Stimulated activated naive CD4-positive, alpha-beta T cell treated with Interleukin-2 at 50 U/mL for 16 hours (primary cell): ENCODE results near the gene KDM4B.
"Not testable (repeated sequence)": the region's sequence is repeated elsewhere in the genome, so short reads cannot be mapped to it uniquely, and the experiment has no call there.

Experiments used
- DNase-seq: peaks from one replicate; lab custom pipeline; 2025; lab: John Stamatoyannopoulos, UW

The KDM4B gene

DNA sequence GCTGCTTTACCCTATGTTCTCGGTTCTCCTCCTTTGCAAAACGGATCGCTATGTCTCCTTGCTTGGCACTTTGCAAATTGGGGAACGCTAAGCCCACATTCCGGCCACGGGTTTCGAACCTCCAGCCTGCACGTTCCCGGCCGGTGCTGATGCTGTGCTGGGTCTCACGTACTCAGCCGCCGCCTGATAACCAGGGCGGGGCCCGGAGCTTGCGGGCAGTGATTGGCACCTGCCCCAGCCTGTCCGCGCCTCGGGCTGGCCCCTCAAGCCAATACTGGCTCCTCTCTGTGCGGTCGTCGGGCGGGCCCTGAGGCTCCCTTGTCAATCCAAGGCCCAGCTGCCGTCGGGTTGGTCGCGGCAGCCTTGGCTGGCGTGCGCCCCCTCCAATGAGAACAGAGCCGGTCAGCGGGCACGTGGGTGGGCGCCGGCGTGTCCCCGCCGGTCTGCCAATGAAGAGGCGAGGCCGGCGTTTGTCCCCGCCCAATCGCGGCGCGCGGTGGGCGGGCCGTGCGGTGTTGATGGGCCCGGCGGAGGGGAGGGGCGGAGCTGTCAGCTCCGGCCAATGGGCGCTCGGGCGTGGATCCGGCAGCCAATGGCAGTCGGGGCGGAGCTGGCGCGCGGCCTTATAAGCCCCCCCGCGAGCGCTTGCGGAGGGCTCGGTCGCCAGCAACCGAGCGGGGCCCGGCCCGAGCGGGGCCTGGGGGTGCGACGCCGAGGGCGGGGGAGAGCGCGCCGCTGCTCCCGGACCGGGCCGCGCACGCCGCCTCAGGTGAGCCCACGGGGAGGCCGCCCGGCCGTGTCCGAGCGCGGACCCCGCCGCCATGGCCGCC, at the start of gene KDM4B:
TSS of gene KDM4B (plus strand) at position 652 of the 830 bp plus-strand sequence. CDS start 63,778 bp downstream, outside the sequence.
- DNase-seq, result peak; percentile 99

DNA sequence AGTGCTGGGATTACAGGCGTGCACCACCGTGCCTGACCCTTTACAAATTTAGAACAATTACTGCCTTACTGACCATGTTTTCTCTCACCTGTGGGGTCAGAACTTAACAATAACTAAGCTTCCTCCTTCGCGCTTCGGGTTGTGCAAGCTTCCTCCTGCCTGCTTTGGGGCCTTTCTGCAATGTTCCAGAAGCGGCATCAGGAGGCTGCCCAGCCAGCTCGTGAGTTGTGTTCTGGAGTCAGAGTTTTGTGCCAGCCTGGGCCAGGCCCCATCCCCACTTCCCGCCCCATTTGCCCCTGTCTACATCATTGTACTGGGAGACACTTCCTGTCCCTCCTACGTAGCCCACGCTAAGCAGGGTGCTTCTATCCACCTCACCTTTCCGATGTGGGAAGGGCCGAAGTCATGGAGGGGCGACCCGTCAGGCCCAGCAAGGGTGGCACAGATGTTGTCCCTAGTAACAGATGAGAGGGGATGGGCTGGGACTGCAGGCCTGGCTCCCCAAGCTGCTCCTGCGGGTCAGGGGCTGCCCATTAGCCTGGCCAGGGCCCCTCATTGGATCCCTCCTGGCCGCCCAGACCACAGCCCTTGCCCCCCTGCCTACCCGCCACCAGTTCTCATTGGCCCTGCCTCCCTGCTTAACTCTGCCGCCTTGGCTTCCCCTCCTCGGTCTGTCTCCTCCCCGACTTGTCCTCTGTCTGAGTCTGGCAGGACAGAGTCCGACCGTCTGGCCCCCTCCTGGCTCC, 46.2 kb upstream of the KDM4B start:
- no peak for DNase-seq

- DNase-seq, result no peak
These were observed 45.6 kb upstream of the KDM4B start for GRCh38 chr19:4923276-4923747.

GRCh38 chr19:4929186-4929585, 39.7 kb upstream of the KDM4B start:
- DNase-seq, result no peak

- peak; percentile 4 for DNase-seq
These were observed 38.2 kb upstream of the KDM4B start for GRCh38 chr19:4930664-4931063.

DNA sequence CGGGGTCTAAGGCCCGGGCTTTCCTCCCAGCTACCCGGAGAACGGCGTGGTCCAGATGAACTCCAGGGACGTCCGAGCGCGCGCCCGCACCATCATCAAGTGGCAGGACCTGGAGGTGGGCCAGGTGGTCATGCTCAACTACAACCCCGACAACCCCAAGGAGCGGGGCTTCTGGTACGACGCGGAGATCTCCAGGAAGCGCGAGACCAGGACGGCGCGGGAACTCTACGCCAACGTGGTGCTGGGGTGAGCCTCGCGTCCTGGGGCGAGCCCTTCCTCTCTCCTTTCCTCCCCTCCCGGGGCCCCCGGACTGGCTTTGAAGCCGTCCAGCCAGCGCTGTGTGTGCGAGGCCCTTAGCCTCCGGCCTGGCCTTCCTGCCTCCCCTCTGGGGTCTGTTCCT, 36.2 kb upstream of the KDM4B start:
- no peak for DNase-seq

- no peak for DNase-seq
These were observed 35.4 kb upstream of the KDM4B start for GRCh38 chr19:4933528-4933927.

DNA sequence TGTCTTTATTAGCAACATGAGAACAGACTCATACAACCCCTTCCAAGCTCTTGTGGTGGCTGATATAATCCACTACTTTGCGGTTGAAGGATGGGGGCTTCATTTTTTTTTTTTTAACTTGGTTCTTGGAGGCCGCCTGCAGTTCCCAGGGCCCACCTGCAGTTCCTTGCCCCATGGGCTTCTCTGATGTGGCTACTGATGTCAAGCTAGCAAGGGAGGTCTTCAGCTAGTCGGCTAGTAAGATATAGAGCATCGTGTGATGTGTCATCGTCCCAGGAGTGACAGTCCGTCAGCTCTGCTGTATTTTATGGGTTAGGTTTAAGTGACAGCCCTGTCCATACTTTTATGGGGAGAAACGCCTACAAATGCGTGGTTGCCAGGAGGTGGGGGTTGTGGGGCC, 33.5 kb upstream of the KDM4B start:
- no peak for DNase-seq

DNA sequence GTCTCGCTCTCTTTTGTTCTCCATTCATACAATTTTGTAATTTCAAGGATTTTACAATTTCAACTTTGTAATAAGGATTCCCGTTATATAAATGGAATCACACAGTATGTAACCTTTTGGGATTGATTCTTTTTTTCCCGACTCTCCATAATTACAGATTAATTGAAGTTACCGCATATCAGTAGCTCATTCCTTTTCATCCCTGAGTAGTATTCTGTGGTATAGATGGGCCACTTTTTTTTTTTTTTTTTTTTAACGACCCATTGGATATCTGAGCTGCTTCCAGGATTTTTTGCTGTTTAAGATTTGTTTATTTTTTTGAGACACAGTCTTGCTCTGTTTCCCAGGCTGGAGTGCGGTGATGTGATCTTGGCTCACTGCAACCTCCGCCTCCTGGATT, 31.9 kb upstream of the KDM4B start:
- no peak for DNase-seq

- DNase-seq, result not testable (repeated sequence)
These were observed 30.5 kb upstream of the KDM4B start for GRCh38 chr19:4938461-4938860.

GRCh38 chr19:4939466-4939865, 29.4 kb upstream of the KDM4B start:
- no peak for DNase-seq

GRCh38 chr19:4941638-4942169, 27.2 kb upstream of the KDM4B start:
- DNase-seq, result not testable (repeated sequence)

GRCh38 chr19:4950650-4951049, 18.3 kb upstream of the KDM4B start:
- DNase-seq, result not testable (repeated sequence)

DNA sequence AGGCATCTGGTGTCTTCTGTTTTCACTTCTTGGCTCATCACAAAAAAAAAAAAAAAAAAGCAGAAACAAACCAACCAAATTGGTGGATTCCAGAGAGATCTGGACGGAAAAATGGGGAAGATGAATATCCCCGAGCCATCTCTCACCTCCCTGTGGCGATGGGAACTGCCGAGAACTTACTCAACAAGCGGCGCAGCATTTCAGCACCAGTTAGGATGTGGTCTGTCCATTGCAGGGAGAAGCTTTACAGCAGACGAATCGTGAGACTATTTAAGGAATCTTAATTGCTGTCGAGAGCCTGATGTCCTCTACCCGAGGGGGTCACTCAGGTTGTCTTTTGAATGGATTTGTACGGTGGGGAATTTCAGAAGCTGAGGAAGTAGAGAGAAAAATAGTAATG, 17.3 kb upstream of the KDM4B start:
- DNase-seq, result no peak

DNA sequence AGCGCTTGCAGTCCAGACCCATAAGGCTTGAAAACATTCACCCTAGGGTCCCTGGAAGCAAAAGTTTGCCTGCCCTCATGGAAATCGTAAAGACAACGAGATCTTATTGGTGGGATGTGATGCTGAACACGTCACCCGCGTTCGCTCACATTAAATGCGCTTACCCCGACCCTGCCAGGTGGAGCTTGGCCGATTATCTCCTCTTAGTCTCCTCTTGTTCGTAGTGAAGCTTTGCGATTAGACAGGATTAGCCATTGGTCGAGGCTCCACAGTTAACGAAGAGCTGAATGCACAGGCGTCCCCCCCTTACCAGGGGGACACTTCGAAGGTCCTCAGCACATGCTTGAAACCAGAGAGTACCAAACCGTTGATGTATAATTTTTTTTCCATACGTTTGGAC, 16.0 kb upstream of the KDM4B start:
- DNase-seq, result no peak

DNA sequence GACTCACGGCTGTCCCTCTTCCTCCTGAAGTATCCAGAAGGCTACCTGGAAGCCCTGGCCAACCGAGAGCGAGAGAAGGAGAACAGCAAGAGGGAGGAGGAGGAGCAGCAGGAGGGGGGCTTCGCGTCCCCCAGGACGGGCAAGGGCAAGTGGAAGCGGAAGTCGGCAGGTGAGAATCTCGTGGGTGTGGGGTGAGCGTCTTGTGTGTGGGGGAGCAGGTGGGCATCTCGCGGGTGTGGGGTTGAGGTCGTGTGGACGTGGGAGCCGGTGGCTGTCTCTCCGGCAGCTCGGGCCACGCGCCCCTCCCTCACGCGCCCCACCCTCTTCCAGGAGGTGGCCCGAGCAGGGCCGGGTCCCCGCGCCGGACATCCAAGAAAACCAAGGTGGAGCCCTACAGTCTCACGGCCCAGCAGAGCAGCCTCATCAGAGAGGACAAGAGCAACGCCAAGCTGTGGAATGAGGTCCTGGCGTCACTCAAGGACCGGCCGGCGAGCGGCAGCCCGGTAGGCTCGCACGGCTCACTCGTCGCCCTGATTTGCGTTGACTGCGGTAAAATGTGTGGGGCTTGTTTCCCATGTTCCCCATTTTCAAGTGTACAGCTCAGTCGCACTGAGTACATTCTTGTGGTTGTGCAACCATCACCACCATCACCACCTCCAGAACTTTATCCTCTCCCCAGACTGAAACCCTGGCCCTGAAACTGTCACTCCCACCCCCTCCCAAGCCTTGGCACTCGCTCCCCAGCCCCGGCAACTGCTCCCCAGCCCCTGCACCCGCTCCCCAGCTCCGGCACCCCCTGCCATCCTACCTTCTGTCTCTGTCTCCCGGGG, 14.4 kb upstream of the KDM4B start:
- not testable (repeated sequence) for DNase-seq

- no peak for DNase-seq
These were observed 13.6 kb upstream of the KDM4B start for GRCh38 chr19:4955274-4955673.

GRCh38 chr19:4957981-4958380, 10.9 kb upstream of the KDM4B start:
- DNase-seq, result no peak

DNA sequence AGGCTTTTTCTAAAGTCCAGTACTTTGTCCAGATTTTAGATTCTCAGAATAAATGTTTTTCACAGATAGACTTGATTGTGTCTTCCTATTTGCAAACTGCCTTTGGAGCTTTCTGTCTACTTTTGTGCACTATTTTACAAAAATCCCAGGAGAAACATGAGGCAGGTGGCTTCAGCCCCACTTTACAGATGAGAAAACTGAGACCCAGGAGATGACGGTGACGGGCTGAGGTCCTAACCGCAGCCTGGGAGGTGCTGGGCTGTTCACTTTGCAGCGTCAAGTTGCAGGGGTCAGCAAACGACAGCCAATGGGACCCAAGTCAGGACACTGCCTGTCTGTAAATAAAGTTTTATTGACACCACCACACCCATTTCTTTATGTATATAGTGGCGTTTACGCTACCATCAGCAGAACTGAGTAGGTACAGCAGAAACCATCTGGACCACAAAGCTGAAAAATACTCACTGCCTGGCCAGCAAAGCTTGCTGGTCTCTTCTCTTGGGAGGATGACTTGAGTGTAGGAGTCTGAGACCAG, 6.8 kb upstream of the KDM4B start:
- no peak for DNase-seq

- no peak for DNase-seq
These were observed 3.9 kb upstream of the KDM4B start for GRCh38 chr19:4965061-4965460.

DNA sequence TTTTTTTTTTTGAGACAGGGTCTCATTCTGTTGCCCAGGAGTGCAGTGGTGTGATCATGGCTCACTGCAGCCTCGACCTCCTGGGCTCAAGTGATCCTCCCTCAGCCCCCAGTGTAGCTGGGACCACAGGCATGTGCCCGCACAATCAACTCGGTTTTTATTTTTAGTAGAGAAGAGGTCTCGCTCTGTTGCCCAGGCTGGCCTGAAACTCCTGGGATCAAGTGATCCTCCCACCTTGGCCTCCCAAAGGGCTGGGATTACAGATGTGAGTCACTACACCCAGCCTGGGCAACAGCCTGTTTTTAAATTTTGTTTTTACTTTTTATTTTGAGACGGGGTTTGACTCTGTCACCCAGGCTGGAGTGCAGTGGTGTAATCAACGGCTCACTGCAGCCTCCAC, 2.3 kb upstream of the KDM4B start:
- no peak for DNase-seq
